HUES48 (cell line): ENCODE results near the gene XXYLT1.
"Not testable (repeated sequence)": the region's sequence is repeated elsewhere in the genome, so short reads cannot be mapped to it uniquely, and the experiment has no call there.

Source experiments
- H3K27ac ChIP-seq: one replicate; pipeline ENCODE4 v1.7.0; 2013; ENCODE audit warnings: low read depth, low read length, inconsistent platforms
- H3K27me3 ChIP-seq: 2 replicates; pipeline ENCODE4 v1.6.1; 2013; ENCODE audit warnings: mild to moderate bottlenecking, low read length; ENCODE audit not compliant: control insufficient read depth, insufficient read depth
- H3K36me3 ChIP-seq: 2 replicates; pipeline ENCODE4 v1.6.1; 2013; ENCODE audit warnings: low read length; ENCODE audit not compliant: control insufficient read depth, insufficient read depth
- H3K4me1 ChIP-seq: 2 replicates; pipeline ENCODE4 v1.6.1; 2013; ENCODE audit warnings: mild to moderate bottlenecking, low read length; ENCODE audit not compliant: control insufficient read depth, insufficient read depth
- H3K4me3 ChIP-seq: 2 replicates; pipeline ENCODE4 v1.5.1; 2013; ENCODE audit warnings: mild to moderate bottlenecking, low read depth, low read length
- H3K9ac ChIP-seq: 2 replicates; pipeline ENCODE4 v1.6.1; 2013; ENCODE audit warnings: mild to moderate bottlenecking, low read depth, low read length, moderate library complexity
- H3K9me3 ChIP-seq: 2 replicates; pipeline ENCODE4 v1.6.1; 2013; ENCODE audit warnings: low read length; ENCODE audit not compliant: control insufficient read depth, insufficient read depth

The XXYLT1 gene

DNA sequence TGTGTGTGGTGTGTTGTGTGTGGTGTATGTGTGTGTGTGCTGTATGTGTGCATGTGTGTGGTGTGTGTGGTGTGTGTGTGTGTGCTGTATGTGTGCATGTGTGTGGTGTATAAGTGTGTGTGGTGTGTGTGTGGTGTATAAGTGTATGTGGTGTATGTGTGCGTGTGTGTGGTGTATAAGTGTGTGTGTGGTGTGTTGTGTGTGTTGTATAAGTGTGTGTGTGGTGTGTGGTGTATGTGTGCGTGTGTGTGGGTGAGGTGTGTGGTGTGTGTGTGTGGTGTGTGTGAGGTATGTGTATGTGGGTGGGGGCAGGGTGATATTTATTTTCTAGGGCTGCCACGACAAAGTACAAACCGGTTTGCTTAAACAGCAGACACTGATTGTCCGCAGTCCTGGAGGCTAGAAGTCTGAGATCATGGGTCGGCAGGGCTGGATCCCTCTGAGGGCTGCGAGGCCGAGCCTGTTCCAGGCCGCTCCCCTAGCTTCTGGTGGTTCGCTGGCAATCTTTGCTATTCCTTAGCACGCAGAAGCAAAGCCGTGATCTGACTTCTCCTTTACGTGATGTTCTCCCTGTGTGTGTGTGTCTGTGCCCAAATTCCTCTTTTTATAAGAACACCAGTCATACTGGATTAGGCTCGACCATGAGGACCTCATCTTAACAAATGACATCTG is 160.2 kb downstream of the XXYLT1 start:
- Histone ChIP-seq H3K27me3 (no peaks in the 10 kb centered on the region), H3K9ac (no peak overlapping the region), H3K27ac (no peak overlapping the region), H3K4me1 (no peaks in the 10 kb centered on the region; the same call in 1 of the 2 replicates), H3K9me3 (no peaks in the 10 kb centered on the region), H3K4me3 (no peak overlapping the region), H3K36me3 (no peaks in the 10 kb centered on the region)

DNA sequence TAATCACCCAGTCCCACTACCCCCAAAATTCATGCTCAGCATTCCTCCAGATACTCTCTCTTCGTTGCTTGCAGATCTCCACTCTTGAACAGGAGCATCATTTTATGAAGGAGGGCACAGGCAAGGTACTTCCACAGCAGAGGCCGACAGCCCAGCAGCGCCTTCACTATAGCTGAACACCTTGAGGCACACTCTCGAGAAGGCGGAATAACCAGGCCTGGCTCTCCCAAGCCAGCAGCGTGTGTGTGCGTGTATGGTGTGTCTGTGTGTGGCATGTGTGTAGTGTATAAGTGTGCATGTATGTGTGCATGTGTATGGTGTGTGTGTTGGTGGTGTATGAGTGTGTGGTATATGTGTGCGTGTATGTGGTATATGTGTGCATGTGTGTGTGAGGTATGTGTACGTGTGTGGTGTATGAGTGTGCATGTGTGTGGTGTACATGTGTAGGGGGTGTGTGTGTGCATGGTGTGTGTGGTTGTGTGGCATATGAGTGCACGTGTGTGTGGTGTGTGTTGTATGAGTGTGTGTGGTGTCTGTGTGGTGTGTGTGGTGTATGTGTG is 161.8 kb downstream of the XXYLT1 start:
- H3K27me3 ChIP-seq: no peaks in the 10 kb centered on the region
- H3K4me3 ChIP-seq: no peak overlapping the region
- H3K9ac ChIP-seq: no peak overlapping the region
- no peaks in the 10 kb centered on the region; the same call in 1 of the 2 replicates for H3K4me1 ChIP-seq
- H3K9me3 ChIP-seq: no peaks in the 10 kb centered on the region
- H3K27ac ChIP-seq: no peak overlapping the region
- H3K36me3 ChIP-seq: no peaks in the 10 kb centered on the region

DNA sequence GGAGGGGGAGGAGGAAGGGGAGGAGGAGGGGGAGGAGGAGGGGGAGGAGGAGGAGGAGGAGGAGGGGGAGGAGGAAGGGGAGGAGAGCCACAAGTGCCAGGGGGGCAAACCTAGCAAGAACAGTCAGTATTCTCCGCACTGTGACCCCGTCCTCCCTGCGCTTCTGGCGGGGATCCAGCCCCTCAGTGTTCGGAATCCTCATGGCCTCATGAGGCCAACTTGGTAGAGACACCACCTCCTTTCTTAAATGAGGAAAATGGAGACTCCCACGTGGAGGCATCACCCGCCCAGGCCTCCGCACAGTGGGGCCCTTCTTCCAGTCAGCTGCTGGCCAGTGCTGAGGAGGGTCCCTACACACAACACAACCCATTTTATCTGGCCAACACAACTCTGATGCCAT is 163.4 kb downstream of the XXYLT1 start:
- Histone ChIP-seq H3K27ac (no peak overlapping the region), H3K9me3 (no peaks in the 10 kb centered on the region), H3K36me3 (no peaks in the 10 kb centered on the region), H3K27me3 (no peaks in the 10 kb centered on the region), H3K4me3 (no peak overlapping the region), H3K9ac (no peak overlapping the region), H3K4me1 (no peaks in the 10 kb centered on the region; the same call in 1 of the 2 replicates)

DNA sequence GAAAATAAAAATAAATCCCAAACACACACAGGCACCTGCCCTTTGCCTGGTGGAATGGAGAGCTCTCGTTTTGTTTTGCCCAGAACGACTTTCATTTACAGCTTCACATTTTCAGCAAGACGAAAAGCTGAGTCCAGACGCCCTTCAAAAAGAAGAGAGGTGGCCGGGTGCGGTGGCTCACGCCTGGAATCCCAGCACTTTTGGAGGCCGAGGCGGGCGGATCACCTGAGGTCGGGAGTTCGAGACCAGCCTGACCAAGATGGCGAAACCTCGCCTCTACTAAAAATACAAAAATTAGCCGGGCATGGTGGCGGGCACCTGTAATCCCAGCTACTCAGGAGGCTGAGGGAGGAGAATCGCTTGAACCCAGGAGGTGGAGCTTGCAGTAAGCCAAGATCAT is 163.9 kb downstream of the XXYLT1 start:
- not testable (repeated sequence) for H3K4me3 ChIP-seq, H3K27ac ChIP-seq, H3K9me3 ChIP-seq, H3K36me3 ChIP-seq, H3K27me3 ChIP-seq, H3K9ac ChIP-seq, H3K4me1 ChIP-seq

DNA sequence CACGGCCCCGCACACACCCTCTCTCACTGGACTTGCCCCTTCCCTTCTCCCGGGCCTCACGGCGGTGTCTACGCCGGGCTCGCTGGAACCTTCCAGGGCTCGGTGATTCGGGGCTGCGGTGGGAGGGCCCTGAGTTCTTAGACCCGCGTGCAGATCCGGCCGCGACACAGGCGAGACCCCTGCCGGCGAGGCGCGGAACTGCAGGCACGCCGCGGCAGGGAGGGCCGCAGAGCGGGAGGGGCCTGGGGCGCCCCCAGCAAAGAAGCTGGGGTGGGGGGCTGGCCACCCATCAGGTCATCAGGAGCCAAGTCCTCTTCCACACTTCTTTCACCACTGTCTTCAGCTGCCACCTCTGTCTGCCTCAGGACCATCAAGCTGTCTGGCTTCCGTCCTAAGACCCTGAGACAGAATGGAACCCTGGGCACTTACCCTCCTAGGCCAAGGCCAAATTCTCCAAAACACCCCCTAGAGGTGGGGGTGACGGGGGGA is 164.5 kb downstream of the XXYLT1 start:
- H3K27me3 ChIP-seq: no peaks in the 10 kb centered on the region
- no peaks in the 10 kb centered on the region for H3K9me3 ChIP-seq
- no peak overlapping the region; the same call in 1 of the 2 replicates for H3K4me3 ChIP-seq
- H3K9ac ChIP-seq: no peak overlapping the region
- H3K36me3 ChIP-seq: no peaks in the 10 kb centered on the region
- no peaks in the 10 kb centered on the region; the same call in 1 of the 2 replicates for H3K4me1 ChIP-seq
- H3K27ac ChIP-seq: peak overlapping the region; percentile 27

DNA sequence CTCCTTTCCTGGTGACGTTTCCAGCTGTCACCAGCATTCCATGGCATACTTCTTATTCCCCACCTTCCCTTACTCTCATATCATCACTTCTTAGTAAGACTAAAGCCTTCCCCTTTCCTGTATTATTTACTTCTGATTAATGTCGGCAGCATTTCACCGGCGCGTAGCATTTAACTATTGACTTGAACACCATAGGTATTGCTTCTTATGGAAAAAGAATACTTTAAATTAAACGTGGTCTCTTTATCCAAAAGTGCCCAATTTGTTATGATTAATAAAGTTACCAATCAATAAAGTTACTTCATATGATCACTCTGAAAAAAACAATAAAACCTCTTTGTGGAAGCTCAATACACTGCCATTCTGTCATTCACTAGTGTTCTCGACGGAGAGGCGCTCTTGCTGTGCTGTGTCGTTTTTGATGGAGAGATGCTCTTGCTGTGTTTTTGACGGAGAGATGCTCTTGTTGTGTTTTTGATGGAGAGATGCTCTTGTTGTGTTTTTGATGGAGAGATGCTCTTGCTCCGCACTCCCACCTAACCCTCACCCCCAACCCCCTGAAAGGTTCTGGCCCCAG is 165.0 kb downstream of the XXYLT1 start:
- H3K9me3 ChIP-seq: no peaks in the 10 kb centered on the region
- H3K9ac ChIP-seq: no peak overlapping the region
- no peak overlapping the region; the same call in 1 of the 2 replicates for H3K4me3 ChIP-seq
- no peaks in the 10 kb centered on the region; the same call in 1 of the 2 replicates for H3K4me1 ChIP-seq
- no peaks in the 10 kb centered on the region for H3K27me3 ChIP-seq
- H3K27ac ChIP-seq: no peak overlapping the region
- no peaks in the 10 kb centered on the region for H3K36me3 ChIP-seq

DNA sequence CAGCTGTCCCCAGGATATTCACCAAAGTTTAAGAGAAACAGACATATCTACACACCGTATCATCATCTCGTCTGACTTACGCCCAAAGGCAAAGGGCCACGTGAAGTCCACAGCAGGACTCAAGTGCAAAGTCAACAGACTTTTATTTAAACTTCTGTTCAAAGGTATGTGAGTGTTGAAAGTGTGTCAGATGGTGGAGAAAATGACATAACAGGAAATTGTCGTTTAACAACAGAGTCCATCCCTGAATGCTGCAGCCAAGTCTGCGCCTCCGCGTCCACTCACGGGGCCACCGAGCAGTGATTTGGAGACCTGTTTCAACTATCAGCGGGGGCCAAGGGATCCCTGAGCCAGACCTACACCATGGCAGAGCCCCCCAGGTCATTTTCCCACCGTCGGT is 165.6 kb downstream of the XXYLT1 start:
- Histone ChIP-seq H3K27me3 (no peaks in the 10 kb centered on the region), H3K27ac (no peak overlapping the region)

DNA sequence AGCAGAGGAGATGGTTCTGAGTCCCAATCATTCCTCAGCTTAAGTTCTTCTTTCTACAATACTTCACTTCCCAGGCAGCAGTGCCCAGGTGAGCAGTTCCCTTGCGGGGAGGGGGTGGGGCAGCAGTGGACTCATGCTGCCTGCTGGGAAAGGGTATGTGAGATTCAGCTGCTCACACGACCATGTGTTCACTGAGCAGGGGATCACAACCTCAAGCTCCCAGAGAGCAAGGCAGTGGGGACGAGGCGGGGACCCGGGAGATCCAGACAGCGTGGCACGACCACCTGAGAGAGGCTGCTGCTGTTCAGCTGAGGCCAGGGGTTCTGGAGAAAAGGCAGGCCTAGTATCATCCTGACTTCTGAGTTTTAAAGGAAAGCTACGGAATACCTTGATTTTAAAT is 166.6 kb downstream of the XXYLT1 start:
- no peaks in the 10 kb centered on the region for H3K9me3 ChIP-seq
- no peak overlapping the region for H3K4me3 ChIP-seq
- H3K27me3 ChIP-seq: no peaks in the 10 kb centered on the region
- H3K4me1 ChIP-seq: no peaks in the 10 kb centered on the region; the same call in 1 of the 2 replicates
- no peaks in the 10 kb centered on the region for H3K36me3 ChIP-seq
- no peak overlapping the region for H3K27ac ChIP-seq
- H3K9ac ChIP-seq: no peak overlapping the region

More for the DNA sequence above, 165.6 kb downstream of the XXYLT1 start:
- Histone ChIP-seq H3K9ac (no peak overlapping the region), H3K9me3 (no peaks in the 10 kb centered on the region), H3K4me1 (no peaks in the 10 kb centered on the region; the same call in 1 of the 2 replicates), H3K36me3 (no peaks in the 10 kb centered on the region), H3K4me3 (no peak overlapping the region)

DNA sequence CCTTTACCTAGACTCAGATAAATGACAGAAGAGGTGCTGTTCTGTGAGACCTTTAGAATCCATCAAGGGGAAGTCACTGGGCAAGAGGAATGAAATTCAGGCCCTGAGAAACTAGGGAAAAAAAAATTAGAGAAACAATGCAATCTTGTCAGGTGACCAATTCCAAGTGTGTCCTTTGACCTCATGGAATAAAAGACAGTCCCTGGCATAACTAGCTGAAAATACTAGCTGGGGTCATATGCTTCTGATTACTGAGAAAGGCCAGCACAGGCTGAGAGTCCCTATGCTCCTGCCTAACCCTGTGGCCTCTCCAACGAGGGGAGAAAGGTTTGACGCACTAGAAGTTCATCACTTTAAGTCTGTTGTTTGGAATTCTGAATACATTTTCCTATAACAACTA is 167.3 kb downstream of the XXYLT1 start:
- Histone ChIP-seq H3K36me3 (no peaks in the 10 kb centered on the region), H3K27ac (no peak overlapping the region), H3K4me3 (no peak overlapping the region), H3K9me3 (no peaks in the 10 kb centered on the region), H3K4me1 (no peaks in the 10 kb centered on the region; the same call in 1 of the 2 replicates), H3K27me3 (no peaks in the 10 kb centered on the region), H3K9ac (no peak overlapping the region)

DNA sequence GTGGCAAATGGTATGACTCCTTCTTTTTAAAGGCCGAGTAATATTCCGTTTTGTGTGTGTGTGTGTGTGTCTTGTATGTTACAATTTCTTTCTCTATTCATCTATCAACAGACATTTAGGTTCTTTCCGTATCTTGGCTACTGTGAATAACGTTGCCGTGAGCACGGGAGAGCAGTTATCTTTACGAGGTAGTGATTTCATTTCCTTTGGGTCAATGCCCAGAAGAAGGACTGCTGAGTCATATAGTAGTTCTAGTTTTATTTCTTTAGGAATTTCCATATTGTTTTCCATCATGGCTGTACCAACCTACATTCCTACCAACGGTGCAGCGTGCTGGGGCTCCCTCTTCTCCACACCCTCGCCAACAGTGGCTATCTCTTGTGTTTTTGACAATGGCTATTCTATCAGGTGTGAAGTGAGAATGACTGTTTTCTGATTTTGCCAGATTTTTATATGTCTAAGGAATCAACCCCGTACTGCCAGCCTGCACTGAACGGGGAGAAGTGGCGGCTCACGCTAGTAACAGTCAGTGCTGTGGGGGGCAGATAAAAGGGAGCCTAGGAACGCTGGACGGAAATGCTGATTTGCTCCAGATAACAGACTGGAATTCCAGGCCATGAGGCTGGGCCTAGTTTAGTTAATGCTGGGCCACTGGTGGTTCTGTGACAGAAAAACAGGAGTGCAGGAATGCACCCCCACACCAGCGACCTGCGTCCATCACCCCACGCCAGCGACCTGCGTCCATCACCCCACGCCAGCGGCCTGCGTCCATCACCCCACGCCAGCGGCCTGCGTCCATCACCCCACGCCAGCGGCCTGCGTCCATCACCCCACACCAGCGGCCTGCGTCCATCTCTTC is 168.1 kb downstream of the XXYLT1 start:
- H3K27me3 ChIP-seq: no peaks in the 10 kb centered on the region
- no peak overlapping the region for H3K9ac ChIP-seq
- no peak overlapping the region for H3K4me3 ChIP-seq
- no peak overlapping the region for H3K27ac ChIP-seq
- no peaks in the 10 kb centered on the region for H3K36me3 ChIP-seq
- H3K9me3 ChIP-seq: no peaks in the 10 kb centered on the region
- no peaks in the 10 kb centered on the region for H3K4me1 ChIP-seq
